Measurements from ENCODE around the gene FCHO1. TPM values are rescaled to one million over a fixed set of nuclear protein-coding genes. Genes with fewer than 3 reads are reported as not detected.

Gene FCHO1
- total and polyA plus RNA-seq, 2 donors (not counting 1 experiment from before 2014, with no cell fraction given): 85.7 to 149 TPM

DNA sequence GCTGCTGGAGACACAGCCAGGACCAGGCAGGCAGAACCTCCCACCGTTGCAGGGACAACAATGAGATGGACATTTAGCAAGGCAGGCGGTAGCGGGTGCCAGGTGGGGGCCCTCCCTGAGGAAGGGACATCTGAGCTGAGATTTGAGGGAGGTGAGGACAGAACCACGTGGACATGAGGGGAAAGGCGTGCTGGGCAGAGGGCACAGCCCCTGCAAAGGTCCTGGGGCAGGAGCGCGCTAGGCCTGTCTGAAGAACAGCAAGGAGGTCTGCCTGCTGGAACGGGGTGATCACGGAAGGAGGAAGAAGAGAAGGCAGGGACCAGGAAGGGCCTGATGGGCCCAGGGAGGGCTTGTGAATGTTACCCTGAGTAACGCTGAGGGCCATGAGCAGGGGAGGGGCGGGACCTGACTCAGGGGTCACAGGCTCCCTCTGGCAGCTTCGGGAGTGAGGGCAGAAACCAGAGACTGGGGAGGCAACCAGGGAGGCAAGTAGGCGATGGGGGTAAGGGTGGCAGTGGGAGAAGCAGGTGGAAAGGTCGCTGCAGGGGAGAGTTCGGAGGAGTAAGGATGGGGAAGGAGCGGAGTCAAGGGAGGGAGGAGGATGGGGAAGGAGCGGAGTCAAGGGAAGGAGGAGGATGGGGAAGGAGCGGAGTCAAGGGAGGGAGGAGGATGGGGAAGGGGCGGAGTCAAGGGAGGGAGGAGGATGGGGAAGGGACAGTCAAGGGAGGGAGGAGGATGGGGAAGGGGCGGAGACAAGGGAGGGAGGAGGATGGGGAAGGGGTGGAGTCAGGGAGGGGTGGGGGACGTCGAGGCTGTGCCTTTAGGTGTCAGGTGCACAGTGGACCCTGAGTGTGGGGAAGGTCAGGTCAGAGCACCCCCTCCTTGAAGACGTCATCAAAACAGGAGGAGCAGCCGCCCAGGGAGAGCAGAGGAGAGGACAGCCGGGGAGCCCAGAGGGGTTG, 28.0 kb downstream of the FCHO1 start:
- intact Hi-C loops (cut with micrococcal nuclease): no loop called here
- peak overlapping the region in 1 of 2 donors; percentile 53 for H3K27ac ChIP-seq (ENCODE audit: low read length in 2 of 2)
- H3K4me2 ChIP-seq (replicated peaks; ENCODE audit: low read depth, low read length, poor library complexity, severe bottlenecking): peak overlapping the region; percentile 25
- H3K9ac ChIP-seq (ENCODE audit: low read length): no peak overlapping the region
- no peak overlapping the region for H3K4me3 Mint-ChIP-seq
- ATAC-seq (ENCODE audit: low read depth) (no peak), DNase-seq (no peak)
- H3K4me1 Mint-ChIP-seq: peaks cover 42% of the 10 kb centered on the region
- no peak overlapping the region for H2AFZ ChIP-seq (ENCODE audit: insufficient read depth, low read depth, low read length, poor library complexity, severe bottlenecking)
- H3K36me3 ChIP-seq (replicated peaks in 1 of 2; ENCODE audit: control extremely low read depth in 1 of 2, control insufficient read depth in 1 of 2, extremely low read depth in 1 of 2, insufficient read depth in 2 of 2, low read length in 1 of 2): peaks cover 0 to 45% of the 10 kb centered on the region in 2 experiments
- TF ChIP-seq EZH2 (IDR thresholded peaks at IDR 0.05; ENCODE audit: borderline replicate concordance, insufficient read depth, low read depth, low read length, poor library complexity, severe bottlenecking): no peak
- TF ChIP-seq, protein P1, sequence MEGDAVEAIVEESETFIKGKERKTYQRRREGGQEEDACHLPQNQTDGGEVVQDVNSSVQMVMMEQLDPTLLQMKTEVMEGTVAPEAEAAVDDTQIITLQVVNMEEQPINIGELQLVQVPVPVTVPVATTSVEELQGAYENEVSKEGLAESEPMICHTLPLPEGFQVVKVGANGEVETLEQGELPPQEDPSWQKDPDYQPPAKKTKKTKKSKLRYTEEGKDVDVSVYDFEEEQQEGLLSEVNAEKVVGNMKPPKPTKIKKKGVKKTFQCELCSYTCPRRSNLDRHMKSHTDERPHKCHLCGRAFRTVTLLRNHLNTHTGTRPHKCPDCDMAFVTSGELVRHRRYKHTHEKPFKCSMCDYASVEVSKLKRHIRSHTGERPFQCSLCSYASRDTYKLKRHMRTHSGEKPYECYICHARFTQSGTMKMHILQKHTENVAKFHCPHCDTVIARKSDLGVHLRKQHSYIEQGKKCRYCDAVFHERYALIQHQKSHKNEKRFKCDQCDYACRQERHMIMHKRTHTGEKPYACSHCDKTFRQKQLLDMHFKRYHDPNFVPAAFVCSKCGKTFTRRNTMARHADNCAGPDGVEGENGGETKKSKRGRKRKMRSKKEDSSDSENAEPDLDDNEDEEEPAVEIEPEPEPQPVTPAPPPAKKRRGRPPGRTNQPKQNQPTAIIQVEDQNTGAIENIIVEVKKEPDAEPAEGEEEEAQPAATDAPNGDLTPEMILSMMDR (IDR thresholded peaks at IDR 0.05): no peak
- no peaks in the 10 kb centered on the region for H3K9me3 Mint-ChIP-seq (ENCODE audit: insufficient read depth)
- peaks cover 23% of the 10 kb centered on the region for H4K20me1 ChIP-seq (ENCODE audit: control insufficient read depth, insufficient read depth, low read length, poor library complexity, severe bottlenecking)
- WGBS (ENCODE audit: insufficient coverage): 71% methylated on average over 22 of the region's 25 CpGs
- H3K27me3 Mint-ChIP-seq: no peaks in the 10 kb centered on the region
- H3K79me2 ChIP-seq (ENCODE audit: control insufficient read depth, insufficient read depth, low read length): peaks cover 35% of the 10 kb centered on the region
- no peak overlapping the region for H3K4me3 ChIP-seq (ENCODE audit: control extremely low read depth in 1 of 5, extremely low read depth in 1 of 5, insufficient read depth in 1 of 5, low read depth in 2 of 5, low read length in 4 of 5)
- peak overlapping the region; percentile 85 for H3K27ac Mint-ChIP-seq
- POLR2A ChIA-PET: interaction anchor here (0.6 to 0.8 kb wide), 4 partner anchors 14 to 338 kb away, joined by 3 to 5 read pairs (median 4); no protein-coding TSS in a partner anchor
- H3K27me3 ChIP-seq (replicated peaks in 1 of 4; ENCODE audit: control extremely low read depth in 1 of 4, control insufficient read depth in 3 of 4, insufficient read depth in 4 of 4, low read length in 3 of 4): no peaks in the 10 kb centered on the region
- peaks cover 42 to 53% of the 10 kb centered on the region in 2 donors for H3K4me1 ChIP-seq (ENCODE audit: control insufficient read depth in 2 of 2, insufficient read depth in 2 of 2, low read length in 2 of 2)
- CTCF ChIA-PET: interaction anchor here (1.0 to 1.7 kb wide), 2 partner anchors 75 to 173 kb away, joined by 3 to 6 read pairs; no protein-coding TSS in a partner anchor
- no peaks in the 10 kb centered on the region for H3K9me3 ChIP-seq (ENCODE audit: control extremely low read depth in 1 of 3, control insufficient read depth in 2 of 3, insufficient read depth in 1 of 3, low read length in 2 of 3)

Data from B cell (primary cell).